GM23338 (cell line): ENCODE results near the gene EDAR.

Experiments
- CREB1 ChIP-seq: fragments of 250-450 bp; sonication (Bioruptor Pico); IDR thresholded peaks from 2 replicates; pipeline ENCODE4 v1.5.0; 2020; ENCODE audit warnings: low read depth, mild to moderate bottlenecking, moderate library complexity
- CTCF ChIP-seq, 2 experiments: fragments of 200-600 bp in 1 of 2; sonication (generic) in 1 of 2; conservative IDR thresholded peaks; 2 replicates each; pipeline versions ENCODE4 v1.5.1 to v1.6.1; 2016 to 2017; ENCODE audit warnings: antibody characterized with exemption in 2 of 2, low read depth in 2 of 2, mild to moderate bottlenecking in 2 of 2, moderate library complexity in 1 of 2
- EZH2 ChIP-seq: fragments of 200-600 bp; sonication (generic); IDR thresholded peaks from one replicate; pipeline ENCODE4 v1.8.0; 2017; ENCODE audit warnings: antibody characterized with exemption, mild to moderate bottlenecking, low read depth; ENCODE audit not compliant: unreplicated experiment
- EZH2phosphoT487 ChIP-seq: fragments of 200-600 bp; sonication (generic); IDR thresholded peaks from one replicate; pipeline ENCODE4 v1.8.1; 2018; ENCODE audit warnings: antibody characterized with exemption; ENCODE audit not compliant: unreplicated experiment
- JUNB ChIP-seq: IDR thresholded peaks from one replicate; pipeline ENCODE4 v1.6.1; 2016; ENCODE audit warnings: antibody characterized with exemption; ENCODE audit not compliant: unreplicated experiment
- POLR2AphosphoS5 ChIP-seq: IDR thresholded peaks from 2 replicates; pipeline ENCODE4 v1.6.1; 2016; ENCODE audit warnings: antibody characterized with exemption, low read depth
- REST ChIP-seq: IDR thresholded peaks from one replicate; pipeline ENCODE4 v1.6.1; 2018; ENCODE audit warnings: antibody characterized with exemption; ENCODE audit not compliant: unreplicated experiment

- no peak for TF ChIP-seq CTCF (conservative IDR thresholded peaks at IDR 0.05; ENCODE audit: low read depth in 2 of 2)
- no peak for TF ChIP-seq REST
- TF ChIP-seq POLR2AphosphoS5 = no peak
- no peak for TF ChIP-seq EZH2phosphoT487
- TF ChIP-seq JUNB = no peak
- no peak for TF ChIP-seq EZH2
- no peak for TF ChIP-seq CREB1 (CRISPR knock-in tag)
These were observed 41.6 kb downstream of the EDAR start for GRCh38 chr2:108947271-108947907.
